WTC11 (cell line): ENCODE data around the gene IRF8. TPM values are rescaled to one million over a fixed set of nuclear protein-coding genes. Genes with fewer than 3 reads are reported as not detected.

Source experiments
- CBFB ChIP-seq: sonication (generic); formaldehyde crosslinking; IDR thresholded peaks from 2 replicates; pipeline ENCODE4 v1.8.1; 2022; ENCODE audit warnings: mild to moderate bottlenecking, low read depth, missing genetic modification reagents
- CREM ChIP-seq: sonication (generic); formaldehyde crosslinking; IDR thresholded peaks from 2 replicates; pipeline ENCODE4 v1.8.1; 2022; ENCODE audit warnings: mild to moderate bottlenecking, missing genetic modification reagents, moderate library complexity
- GABPB1 ChIP-seq: sonication (generic); formaldehyde crosslinking; IDR thresholded peaks from 2 replicates; pipeline ENCODE4 v1.8.1; 2023; ENCODE audit warnings: mild to moderate bottlenecking, missing genetic modification reagents
- TEAD1 ChIP-seq: sonication (generic); formaldehyde crosslinking; IDR thresholded peaks from 2 replicates; pipeline ENCODE4 v1.8.0; 2022; ENCODE audit warnings: mild to moderate bottlenecking, missing genetic modification reagents
- ZNF263 ChIP-seq: sonication (generic); formaldehyde crosslinking; IDR thresholded peaks from 2 replicates; pipeline ENCODE4 v1.8.1; 2022; ENCODE audit warnings: low read depth, mild to moderate bottlenecking, moderate library complexity, missing genetic modification reagents
- microRNA-seq: library from miRNA; unstranded; fragments of <30 nt; microRNA quantifications from one replicate; pipeline ENCODE4 v1.2.0, GENCODE V29; 2022; ENCODE audit warnings: borderline number of aligned reads
- total RNA-seq: library from RNA; stranded (reverse); gene quantifications from 3 replicates; pipeline ENCODE4 v1.2.3, GENCODE V29; 2021
- TF ChIP-seq, protein P1 (sequence below): sonication (generic); formaldehyde crosslinking; IDR thresholded peaks from 2 replicates; pipeline ENCODE4 v1.8.0; 2023; ENCODE audit warnings: missing genetic modification reagents, mild to moderate bottlenecking, borderline replicate concordance

The IRF8 gene
- total RNA-seq, 1 experiment from 2014 or later = 1.1 TPM

DNA sequence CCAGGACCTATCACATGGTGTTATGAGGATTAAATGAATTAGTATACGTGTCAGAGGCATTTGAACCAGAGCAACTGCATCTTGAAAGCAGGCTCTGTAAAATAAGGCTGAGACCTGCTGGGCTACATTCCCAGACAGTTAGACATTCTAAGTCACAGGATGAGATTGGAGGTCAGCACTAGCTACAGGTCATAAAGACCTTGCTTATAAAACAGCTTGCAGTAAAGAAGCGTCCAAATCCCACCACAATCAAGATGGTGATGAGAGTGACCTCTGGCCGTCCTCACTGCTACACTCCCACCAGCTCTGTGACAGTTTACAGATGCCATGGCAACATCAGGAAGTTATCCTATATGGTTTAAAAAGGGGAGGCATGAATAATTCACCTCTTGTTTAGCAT, 71.8 kb downstream of the IRF8 start (continued):
- TF ChIP-seq, protein P1, sequence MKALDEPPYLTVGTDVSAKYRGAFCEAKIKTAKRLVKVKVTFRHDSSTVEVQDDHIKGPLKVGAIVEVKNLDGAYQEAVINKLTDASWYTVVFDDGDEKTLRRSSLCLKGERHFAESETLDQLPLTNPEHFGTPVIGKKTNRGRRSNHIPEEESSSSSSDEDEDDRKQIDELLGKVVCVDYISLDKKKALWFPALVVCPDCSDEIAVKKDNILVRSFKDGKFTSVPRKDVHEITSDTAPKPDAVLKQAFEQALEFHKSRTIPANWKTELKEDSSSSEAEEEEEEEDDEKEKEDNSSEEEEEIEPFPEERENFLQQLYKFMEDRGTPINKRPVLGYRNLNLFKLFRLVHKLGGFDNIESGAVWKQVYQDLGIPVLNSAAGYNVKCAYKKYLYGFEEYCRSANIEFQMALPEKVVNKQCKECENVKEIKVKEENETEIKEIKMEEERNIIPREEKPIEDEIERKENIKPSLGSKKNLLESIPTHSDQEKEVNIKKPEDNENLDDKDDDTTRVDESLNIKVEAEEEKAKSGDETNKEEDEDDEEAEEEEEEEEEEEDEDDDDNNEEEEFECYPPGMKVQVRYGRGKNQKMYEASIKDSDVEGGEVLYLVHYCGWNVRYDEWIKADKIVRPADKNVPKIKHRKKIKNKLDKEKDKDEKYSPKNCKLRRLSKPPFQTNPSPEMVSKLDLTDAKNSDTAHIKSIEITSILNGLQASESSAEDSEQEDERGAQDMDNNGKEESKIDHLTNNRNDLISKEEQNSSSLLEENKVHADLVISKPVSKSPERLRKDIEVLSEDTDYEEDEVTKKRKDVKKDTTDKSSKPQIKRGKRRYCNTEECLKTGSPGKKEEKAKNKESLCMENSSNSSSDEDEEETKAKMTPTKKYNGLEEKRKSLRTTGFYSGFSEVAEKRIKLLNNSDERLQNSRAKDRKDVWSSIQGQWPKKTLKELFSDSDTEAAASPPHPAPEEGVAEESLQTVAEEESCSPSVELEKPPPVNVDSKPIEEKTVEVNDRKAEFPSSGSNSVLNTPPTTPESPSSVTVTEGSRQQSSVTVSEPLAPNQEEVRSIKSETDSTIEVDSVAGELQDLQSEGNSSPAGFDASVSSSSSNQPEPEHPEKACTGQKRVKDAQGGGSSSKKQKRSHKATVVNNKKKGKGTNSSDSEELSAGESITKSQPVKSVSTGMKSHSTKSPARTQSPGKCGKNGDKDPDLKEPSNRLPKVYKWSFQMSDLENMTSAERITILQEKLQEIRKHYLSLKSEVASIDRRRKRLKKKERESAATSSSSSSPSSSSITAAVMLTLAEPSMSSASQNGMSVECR (CRISPR knock-in tag) = no peak
- TF ChIP-seq GABPB1 (CRISPR knock-in tag) (no peak), TEAD1 (CRISPR knock-in tag) (no peak), ZNF263 (no peak), CREM (no peak), CBFB (CRISPR knock-in tag) (no peak)

Small RNA genes lying within 50 kb of the gene (microRNA-seq; reads per million reads assigned to microRNA genes)
- not detected for gene MIR6774

Other genes starting within 250 kb of the IRF8 start
- 35.5 to 38.4 TPM (median 38.0 TPM) in 3 replicates for gene GINS2, start 210.2 kb upstream of the IRF8 start, total RNA-seq
- gene C16orf74, start 148.1 kb upstream of the IRF8 start, total RNA-seq = 6.3 to 8.3 TPM (median 7.9 TPM) in 3 replicates
- 48.0 to 55.2 TPM (median 52.7 TPM) in 3 replicates for gene EMC8, start 99.6 kb upstream of the IRF8 start, total RNA-seq
- gene COX4I1, start 99.5 kb upstream of the IRF8 start, total RNA-seq = 578 to 618 TPM (median 606 TPM) in 3 replicates